HG03095 (cell line): Measurements from ENCODE around the gene SURF4.
A peak's percentile ranks its signal among the peaks of the same experiment; 100 is the strongest.

Experiments used
- ATAC-seq: cut with Tn5 transposase; IDR thresholded peaks from one replicate; pipeline ENCODE4 v1.9.1; 2021; ENCODE audit warnings: moderate library complexity; ENCODE audit not compliant: unreplicated experiment

SURF4 gene

DNA sequence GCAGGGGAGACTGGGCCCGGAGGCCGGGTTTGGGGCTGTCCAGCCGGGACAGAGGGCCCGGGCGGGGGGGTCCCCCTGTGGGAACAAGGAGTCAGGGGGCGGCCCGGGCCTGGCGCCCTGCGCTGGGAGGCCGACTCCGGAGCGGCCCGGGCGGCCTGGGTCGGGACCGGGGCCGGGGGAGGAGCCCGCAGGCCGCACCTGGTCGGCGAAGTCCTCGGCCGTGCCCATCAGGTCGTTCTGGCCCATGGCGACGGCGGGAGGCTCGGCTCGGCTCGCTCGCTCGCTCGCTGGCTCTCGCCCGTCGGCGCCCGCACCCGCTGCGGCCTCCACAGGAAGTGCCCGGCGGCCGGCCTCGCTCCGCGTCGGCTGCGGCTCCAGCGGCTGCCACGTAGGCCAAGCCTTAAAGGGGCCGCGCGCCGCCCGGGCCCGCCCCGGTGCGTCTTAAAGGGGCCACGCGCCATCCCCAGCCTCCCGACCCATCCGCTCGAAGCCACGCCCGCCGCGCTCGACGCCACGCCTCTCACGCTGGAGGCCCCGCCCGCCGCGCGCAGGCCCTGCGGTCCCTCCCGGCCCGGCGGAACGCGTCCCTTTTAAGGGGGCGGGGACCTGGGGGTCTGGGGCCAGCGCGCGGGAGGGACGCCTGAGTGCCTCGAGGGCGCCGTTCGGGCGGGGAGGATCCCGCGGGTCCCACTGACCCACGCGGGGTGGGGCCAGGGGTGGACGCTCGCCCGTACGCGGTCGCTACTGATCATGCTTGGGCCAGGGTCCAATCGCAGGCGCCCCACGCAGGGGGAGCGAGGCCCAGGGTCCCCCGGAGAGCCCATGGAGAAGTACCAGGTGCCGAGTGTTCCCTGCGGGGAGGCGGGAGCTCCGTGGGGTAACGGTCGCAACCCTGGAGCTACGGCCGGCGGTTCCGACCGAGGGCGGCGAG is at the start of gene SURF4, which contains the start of gene STKLD1:
Gene SURF4 (minus strand): TSS at position 337 of the 931 bp plus-strand sequence. CDS start 91 bp downstream, at position 246.
Gene STKLD1 (plus strand): TSS at position 643 of the 931 bp plus-strand sequence. CDS start 108 bp downstream, at position 751.
- peak; percentile 86 for ATAC-seq

DNA sequence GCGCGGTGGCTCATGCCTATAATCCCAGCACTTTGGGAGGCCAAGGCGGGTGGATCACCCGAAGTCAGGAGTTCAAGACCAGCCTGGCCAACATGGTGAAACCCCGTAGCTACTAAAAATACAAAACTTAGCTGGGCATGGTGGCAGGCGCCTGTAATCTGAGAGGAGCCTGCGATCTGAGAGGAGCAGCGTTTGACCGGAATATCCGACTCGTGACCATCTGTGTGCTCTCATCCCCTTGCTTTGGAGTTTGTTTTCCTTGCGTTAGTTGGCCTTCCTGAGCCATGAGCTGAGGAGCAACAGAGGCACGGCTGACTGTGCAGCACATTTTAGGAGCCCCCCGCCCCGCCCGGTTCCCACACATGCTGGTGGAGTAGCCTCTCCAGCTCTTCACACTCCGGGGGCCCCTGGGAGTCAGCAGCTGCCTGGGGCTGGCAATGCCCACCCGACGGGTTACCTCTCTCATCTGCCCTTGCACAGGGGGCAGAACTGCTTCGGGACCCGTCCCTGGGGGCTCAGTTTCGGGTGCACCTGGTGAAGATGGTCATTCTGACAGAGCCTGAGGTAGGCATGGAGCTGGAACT is 49.3 kb upstream of the SURF4 start:
- no peak for ATAC-seq

GRCh38 chr9:133424187-133424586 is 48.3 kb upstream of the SURF4 start:
- ATAC-seq = no peak

DNA sequence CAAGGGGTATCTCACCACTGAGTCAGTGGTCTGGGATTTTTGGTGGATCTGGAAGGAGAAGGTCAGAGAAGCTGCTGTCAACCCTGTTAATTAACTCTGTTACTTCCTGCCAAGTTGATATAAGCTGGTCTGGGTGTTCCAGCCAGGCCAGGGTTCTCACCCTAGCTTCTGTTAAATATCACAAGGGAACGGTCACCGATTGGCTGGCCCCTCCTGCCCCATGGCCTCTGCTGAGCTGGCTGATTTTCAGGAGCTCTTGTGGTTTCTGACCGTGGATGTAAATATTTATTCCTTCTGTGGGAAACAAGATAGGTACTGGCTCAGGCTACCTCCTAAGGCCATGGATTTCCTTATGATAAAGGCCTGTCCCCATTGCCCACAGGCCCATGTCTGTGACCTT is 47.4 kb upstream of the SURF4 start:
- ATAC-seq = no peak

GRCh38 chr9:133421615-133422542 is 46.0 kb upstream of the SURF4 start, which contains the start of gene ADAMTS13:
ADAMTS13 (plus strand) TSS chr9:133422367; CDS start chr9:133422444, 77 bp downstream.
- ATAC-seq = no peak

DNA sequence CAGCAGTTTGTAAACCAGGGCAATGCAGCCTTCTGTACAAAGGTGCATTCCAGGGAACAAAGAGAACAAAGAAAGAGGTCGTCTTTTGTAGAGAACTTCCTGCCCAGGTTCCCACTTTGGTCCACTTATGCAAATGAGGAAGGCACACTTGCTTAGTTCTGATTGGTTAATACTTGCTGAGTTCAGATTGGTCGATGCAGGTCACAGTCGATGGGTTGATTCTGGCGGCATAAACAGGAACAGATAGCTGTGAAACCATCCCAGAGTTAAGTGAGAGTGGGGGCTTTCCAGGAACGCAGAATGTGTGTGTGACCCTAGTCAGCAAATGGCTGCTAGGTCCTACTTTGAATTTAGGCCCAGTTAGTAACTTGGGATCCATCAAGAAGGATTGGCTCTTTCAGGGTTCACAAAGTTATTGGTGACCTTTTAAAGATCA is 44.5 kb upstream of the SURF4 start:
- no peak for ATAC-seq

- ATAC-seq = no peak
Measured at GRCh38 chr9:133419005-133419404, 43.1 kb upstream of the SURF4 start.

GRCh38 chr9:133417541-133418461 is 41.9 kb upstream of the SURF4 start, which contains the start of gene REXO4:
REXO4 (minus strand) TSS chr9:133418010; CDS start chr9:133417844, 166 bp downstream.
- peak; percentile 65 for ATAC-seq

- ATAC-seq = no peak
Measured at GRCh38 chr9:133415170-133415569, 39.3 kb upstream of the SURF4 start.

GRCh38 chr9:133408042-133408441 is 32.2 kb upstream of the SURF4 start:
- ATAC-seq = no peak

- ATAC-seq = no peak
Measured at GRCh38 chr9:133406480-133407307, 30.8 kb upstream of the SURF4 start.

DNA sequence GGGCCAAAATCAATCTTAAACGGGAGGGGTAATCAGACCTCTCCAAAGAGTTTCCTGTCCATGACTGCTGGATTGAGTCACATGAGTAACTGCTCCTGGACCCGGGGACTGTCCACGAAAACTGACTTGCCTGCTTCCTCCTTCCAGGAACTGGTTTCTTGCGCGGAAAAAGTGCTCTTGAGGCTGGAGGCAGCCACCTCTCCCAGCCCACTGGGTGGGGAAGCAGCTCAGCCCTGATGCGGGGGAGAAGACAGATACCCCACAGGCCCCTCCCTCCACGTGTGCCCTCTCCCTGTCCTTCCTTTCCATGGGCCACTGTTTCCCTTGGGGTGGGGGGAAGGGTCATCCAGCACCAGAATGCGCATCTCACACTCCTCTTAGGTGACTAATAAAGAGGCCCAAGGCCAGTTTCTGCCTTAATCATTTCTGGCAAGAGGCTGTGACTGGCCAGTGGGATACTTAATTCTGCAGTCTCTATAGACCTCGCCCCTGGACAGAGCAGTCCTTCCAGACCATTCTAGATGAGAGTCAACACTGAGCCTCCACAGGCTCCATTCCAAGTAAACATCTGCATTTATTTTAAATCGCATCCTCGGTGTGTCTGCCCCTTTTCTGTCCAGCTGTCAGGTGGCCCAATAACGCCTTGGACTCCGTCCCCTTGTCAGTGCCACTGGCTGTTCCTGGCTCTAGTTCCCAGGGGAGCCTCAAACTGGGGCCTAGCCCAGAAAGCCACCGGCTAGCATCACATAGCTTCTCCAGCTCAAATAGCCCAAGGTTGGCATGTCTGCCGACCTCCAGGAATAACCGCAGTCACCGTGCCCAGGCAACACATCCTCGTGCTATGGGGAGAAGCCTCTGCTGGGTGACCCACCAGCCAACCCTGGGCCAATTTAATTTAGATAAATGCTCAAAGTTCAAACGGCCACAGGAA is 29.9 kb upstream of the SURF4 start:
- ATAC-seq = no peak

DNA sequence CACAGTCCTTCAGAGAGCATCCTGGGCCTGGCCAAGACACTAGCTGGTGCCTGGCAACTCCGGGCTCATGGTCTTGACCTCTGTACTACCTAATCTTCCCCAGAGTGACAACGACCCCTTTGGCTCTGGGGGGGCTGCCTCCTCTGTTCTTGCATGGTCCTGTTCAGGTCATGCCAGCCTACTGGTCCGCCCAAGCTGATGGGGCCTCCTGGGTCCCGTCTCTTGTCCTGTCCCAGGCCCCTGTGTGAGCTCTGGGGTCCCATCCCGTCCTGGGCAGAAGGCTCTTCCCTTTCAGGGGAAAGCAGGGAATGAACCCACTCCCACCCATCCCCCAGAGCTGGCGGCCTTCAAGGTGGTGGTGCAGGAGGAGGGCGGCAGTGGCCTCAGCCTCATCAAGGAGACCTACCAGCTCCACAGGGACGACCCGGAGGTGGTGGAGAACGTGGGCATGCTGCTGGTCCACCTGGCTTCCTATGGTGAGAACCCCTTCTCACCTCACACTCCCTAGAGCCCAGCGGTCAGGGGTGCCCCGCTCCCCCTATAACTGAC is 28.7 kb upstream of the SURF4 start:
- no peak for ATAC-seq

DNA sequence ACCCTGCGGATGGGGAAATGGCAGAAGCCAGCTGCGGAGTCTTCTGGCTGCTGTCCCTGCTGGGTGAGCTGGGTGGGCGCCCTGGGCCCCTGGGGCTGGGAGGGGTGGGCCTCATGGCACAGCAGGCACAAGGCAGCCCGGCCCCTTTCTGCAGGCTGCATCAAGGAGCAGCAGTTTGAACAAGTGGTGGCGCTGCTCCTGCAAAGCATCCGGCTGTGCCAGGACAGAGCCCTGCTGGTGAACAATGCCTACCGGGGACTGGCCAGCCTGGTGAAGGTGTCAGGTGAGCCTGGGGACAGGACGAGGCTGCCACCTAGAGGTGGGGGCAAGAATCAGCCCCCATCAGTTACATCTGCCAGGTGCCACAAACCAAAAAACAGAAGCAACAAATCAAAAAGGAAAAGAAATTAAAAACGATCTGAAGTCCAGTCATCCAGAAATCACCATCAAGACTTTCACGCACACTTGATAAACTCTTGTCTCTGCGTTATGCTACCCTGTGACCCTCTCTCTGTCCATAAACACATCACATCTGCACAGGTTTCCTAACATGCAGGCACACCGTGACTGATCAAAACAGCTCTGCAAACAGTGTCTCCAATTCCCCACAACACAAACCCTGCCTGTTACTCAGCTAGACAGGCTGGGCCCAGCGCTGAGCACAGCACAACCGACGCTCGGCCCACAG is 28.1 kb upstream of the SURF4 start:
- no peak for ATAC-seq

DNA sequence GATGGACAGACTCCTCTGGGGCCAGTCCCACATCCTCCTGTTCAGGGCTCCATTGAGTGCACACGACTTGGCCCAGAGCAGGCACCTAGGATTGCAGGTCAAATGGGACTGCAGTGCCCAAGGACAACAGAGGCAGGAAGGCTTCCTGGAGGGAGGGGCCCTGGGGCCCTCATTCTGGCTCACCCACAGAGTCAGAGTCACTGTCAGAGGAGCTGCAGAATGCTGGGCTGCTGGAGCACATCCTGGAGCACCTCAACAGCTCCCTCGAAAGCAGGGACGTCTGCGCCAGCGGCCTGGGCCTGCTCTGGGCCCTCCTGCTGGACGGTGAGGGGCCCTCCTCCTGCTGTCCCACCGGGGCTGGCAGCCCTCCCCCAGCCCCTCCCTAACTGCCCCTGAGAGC is 26.8 kb upstream of the SURF4 start:
- ATAC-seq = no peak

GRCh38 chr9:133401588-133401987 is 25.7 kb upstream of the SURF4 start:
- ATAC-seq = no peak

DNA sequence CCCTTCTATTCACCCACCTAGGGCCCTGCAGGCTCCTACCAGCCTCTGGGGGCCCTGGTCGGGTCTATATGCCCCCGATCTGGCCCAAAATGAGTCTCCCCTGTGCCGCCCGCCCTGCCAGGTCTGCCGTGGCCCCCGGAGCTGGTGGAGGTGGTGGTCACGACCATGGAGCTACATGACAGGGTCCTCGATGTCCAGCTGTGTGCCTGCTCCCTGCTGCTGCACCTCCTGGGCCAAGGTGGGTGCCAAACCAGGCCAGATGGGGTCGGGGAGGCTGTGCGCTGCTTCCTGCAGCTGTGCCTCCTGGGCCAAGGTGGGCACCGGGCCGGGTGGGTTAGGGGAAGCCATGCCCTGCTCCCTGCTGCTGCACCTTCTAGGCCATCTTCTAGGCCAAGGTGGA is 24.4 kb upstream of the SURF4 start:
- ATAC-seq = no peak
